HG03060 (cell line): ENCODE results near the gene RANBP3.
"Not testable (repeated sequence)": the region's sequence is repeated elsewhere in the genome, so short reads cannot be mapped to it uniquely, and the experiment has no call there.

ENCODE experiments used
- ATAC-seq: cut with Tn5 transposase; IDR thresholded peaks from one replicate; pipeline ENCODE4 v1.9.1; 2021; ENCODE audit warnings: low read depth, moderate number of reproducible peaks; ENCODE audit not compliant: unreplicated experiment

The RANBP3 gene

DNA sequence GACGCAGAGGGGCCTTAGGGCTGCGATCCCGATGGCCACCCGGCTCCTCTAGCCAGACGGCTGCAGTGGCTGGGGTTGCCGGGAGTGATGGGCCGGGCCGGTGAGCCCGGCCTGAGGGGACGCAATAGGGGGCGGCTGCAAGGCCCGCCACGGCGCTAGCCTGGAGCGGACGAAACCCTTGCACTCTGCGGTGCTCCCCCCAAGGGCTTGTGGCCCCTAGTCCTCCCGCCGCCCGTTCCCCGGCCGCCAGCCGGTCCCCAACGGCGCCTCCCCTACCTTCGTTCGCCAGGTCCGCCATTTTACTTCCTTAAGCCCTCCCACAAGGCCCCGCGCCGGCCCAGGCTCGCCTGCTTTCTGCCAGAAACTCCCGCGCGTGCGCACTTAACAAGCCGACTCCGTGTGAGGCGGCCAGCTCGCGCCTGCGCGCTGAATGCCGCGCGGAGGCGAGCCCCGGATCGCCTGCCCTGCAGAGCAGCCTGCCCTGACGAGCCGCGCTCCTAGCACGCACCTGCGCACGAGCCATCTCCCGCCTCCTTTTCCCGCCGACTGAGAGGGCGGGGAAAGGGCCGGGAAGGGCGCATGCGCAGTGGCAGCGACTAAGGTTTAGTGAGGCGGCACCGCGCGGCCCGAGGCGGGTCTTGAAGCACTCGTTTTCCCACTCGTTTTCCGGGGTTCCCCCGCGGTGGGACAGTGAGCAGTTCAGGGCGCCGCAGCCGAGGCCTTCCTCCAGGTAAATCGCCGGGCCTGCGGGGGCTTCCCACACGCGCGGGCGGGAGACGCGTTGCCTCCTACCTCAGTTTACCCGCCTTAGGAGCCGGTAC is at the start of gene RANBP3:
TSS of gene RANBP3 (minus strand) at position 356 of the 821 bp plus-strand sequence. CDS start at position 298, 58 bp downstream.
- peak; percentile 67 for ATAC-seq

DNA sequence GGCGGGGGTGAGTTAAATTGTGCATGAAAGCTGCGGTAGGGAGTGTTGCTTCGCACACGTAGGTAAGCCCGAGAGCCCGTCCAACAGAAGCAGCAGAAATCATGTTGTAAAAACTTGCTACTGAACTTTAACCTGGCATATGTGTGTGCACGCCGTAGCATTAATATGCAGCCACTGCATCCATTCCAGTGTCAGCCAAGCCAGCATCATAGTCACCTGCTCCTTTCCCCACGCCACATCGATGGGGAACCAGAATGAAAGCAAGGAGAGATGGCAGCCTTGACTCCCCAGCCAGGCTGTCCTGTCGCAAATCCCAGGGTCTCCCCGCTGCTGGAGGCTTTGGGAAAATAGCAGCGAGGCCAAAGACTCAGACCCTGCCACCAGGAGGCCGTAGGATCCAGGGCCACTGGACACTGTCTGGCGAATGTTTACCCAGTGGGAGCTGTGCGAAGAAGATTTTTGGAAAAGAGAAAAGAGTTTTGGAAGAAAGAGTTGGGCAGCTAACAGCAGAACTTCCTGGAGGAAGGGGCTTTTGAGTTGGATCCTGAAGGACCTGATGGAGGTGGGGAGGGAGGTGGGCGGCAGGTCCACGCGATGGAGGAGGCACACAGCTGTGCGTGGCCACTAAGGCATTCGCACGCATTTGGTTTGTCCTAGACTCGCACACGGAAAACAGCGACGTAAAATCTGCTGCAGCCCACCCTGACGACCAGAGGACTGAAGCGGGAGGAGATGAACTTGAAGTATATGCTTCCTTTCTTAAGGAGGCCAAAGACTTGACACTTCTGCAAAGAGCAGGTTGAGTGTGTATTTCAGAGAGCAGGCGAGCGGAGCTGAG is 48.7 kb upstream of the RANBP3 start:
- ATAC-seq = no peak

GRCh38 chr19:6024756-6025155 is 46.8 kb upstream of the RANBP3 start:
- ATAC-seq = not testable (repeated sequence)

- no peak for ATAC-seq
Measured at GRCh38 chr19:6023936-6024335, 46.0 kb upstream of the RANBP3 start.

GRCh38 chr19:6023085-6023682 is 45.2 kb upstream of the RANBP3 start:
- ATAC-seq = no peak

- no peak for ATAC-seq
Measured at GRCh38 chr19:6022570-6023064, 44.7 kb upstream of the RANBP3 start.

GRCh38 chr19:6021878-6022569 is 44.1 kb upstream of the RANBP3 start:
- ATAC-seq = no peak

DNA sequence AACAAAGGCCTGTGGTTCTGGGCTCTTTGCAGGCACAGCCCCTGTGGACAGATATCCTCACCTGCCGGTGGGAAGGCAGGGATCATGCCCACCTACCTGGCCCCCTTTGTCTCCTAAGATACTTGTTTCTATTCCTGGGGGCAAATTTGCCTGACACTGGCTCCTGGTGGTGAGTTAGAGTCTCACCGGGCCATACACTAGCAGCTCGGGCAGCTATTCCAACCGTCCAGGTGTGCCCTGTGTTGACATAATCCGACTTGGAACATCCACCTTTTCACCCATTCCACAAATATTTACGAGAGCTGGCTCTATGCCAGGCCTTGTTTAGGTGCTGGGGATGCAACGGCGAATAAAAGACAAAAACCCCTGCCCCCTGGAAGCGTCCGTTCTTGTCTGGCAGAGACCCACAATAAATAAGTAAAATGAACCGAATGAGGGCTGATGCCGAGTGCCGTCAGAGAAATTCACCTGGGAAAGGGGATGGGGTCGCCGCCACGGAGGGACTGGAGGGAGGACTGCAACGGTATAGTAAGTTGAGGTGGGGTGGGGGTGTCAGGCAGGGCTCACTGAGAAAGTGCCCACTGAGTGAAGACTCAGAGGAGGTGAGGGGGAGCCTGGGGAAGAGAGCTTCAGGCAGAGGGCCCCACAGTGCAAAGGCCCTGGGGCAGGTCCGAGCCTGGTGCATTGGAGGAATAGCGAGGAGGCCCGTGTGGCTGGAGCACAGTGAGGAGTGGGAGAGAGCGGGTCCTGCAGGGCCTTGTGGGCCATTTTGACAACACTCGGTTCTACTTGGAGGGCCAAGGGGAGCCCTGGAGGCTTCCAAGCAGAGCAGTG is 43.2 kb upstream of the RANBP3 start:
- no peak for ATAC-seq

DNA sequence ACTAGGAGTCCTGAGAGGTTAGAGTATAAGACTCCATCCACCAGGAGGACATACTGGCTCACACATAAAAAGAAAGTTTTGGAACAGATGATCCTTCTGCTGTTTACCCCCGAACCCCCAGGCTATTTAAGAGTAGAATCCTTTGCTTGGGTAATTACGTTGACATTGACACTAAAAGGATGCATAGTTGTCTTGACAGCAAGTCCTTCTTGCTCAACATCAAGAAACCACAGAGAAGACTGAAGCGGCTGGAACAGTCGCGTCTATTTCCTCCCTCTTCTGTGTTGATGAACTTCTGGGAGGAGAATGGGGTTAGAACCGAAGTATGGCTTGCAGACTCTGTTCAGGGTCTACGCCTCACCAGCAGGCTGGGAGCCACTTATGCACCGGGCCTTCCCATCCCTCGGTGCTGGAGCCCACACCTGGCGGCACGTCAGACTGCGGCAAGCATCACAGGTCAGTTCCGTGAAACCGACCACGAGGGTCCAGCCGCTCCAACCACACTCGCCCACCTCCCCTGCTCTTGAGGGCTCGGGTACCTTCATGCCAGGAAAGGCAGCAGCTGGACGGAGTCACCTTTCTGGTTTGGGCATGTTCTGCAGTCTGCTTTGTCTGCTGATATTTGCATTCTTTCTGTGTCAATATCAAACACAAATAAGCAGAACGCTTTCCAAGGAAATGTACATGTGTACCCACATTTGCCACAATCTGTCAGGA is 42.4 kb upstream of the RANBP3 start:
- ATAC-seq = no peak

GRCh38 chr19:6018786-6019185 is 40.8 kb upstream of the RANBP3 start:
- ATAC-seq = no peak

- ATAC-seq = no peak
Measured at GRCh38 chr19:6017576-6017975, 39.6 kb upstream of the RANBP3 start.

GRCh38 chr19:6015841-6016545 is 38.1 kb upstream of the RANBP3 start:
- ATAC-seq = no peak

GRCh38 chr19:6014551-6015135 is 36.7 kb upstream of the RANBP3 start:
- ATAC-seq = no peak

DNA sequence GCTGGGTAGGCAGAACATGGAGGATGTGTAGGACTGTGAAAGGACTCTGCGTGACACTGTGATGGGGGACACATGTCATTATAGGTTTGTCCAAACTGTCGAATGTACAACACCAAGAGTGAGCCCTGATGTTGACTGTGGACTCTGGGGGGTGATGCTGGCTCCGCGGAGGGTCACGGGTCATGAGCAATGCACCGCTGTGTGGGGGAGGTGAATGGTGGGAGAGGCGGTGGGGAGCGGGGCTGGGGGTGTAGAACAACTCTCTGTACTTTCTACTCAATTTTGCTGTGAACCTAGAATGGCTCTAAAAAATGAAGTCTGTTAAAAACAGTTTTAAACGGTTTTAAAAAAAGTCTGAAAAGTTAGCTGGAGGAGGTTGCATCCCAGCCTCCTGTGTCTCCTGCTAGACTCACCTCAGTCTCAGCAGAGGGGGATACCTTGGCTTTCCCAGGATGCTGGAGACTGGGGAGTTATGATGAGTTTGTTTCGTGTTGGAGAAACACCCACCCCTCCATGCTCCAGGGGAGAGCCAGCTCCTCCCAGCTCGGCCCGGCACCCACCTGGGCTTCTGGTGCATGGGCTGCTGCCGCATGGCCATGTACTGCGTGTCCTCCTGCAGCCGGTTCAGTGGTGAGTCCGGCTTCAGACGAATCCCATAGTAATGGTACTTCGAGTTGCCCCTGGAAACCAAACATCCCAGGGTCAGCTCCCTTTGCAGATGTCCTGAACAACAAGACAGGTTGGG is 34.7 kb upstream of the RANBP3 start:
- no peak for ATAC-seq

DNA sequence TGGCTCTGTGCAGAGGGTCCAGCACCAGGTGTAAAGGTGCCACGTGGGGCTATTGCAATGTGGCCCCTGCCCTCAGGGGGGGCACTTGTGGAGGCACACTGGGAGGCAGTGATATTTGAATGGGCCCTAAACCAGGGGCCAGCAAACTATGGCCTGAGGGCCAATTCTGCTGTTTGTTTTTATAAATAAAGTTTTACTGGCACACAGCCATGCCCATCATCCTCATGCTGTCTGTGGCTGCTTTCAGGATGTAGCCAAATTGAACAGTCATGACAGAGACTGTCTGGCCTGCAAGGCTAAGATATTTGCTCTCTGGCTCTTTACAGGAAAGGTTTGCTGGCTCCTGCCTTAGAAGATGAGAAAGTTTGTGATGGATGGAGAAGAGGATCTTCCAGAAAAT is 33.9 kb upstream of the RANBP3 start:
- no peak for ATAC-seq

DNA sequence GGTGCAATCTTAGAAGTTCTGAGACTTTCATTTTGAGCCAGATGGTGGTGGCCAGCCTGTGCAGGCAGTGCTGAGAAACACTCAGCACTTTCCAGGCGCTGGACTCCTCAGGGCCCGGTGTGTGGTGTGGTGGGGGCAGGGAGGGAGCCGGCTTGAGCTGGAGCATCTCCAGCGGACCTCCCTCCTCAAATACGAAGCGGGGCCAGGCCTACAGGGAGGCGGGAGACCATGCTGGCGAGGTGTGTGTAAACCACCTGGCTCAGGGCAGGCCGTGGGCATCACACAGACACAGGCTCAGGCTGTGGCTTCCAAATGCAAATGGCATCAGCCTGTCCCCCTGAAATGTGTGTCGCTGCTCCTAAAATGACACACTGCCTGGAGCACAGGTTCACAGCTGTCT is 33.3 kb upstream of the RANBP3 start:
- no peak for ATAC-seq

DNA sequence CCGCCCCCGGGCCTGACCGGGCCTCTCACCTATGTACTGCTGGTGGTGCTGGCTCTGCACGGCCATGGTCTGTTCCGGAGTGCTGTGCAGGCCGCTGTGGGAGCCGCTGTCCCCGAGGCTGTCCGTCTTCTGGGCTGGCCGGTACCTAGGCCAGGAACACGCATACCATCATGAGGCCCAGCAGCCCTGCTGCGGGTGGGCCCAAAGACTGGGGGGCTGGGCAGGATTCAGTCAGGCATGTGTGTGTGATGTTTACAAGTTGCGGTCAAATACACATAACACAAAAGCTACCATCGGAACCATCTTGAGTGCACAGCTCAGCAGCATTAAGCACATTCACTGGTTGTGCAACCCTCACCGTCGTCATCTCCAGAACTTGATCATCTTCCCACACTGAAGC is 32.2 kb upstream of the RANBP3 start:
- no peak for ATAC-seq
